Measurements from ENCODE around the gene CSNK2B. TPM values are rescaled to one million over a fixed set of nuclear protein-coding genes. Genes with fewer than 3 reads are reported as not detected.
A peak's percentile ranks its signal among the peaks of the same experiment; 100 is the strongest.

Gene CSNK2B
- total and polyA plus RNA-seq, 9 of the 15 experiments (the other 6 are each of a cell fraction or from before 2014, with no cell fraction given) = 120 to 1,126 (median 529) TPM

DNA sequence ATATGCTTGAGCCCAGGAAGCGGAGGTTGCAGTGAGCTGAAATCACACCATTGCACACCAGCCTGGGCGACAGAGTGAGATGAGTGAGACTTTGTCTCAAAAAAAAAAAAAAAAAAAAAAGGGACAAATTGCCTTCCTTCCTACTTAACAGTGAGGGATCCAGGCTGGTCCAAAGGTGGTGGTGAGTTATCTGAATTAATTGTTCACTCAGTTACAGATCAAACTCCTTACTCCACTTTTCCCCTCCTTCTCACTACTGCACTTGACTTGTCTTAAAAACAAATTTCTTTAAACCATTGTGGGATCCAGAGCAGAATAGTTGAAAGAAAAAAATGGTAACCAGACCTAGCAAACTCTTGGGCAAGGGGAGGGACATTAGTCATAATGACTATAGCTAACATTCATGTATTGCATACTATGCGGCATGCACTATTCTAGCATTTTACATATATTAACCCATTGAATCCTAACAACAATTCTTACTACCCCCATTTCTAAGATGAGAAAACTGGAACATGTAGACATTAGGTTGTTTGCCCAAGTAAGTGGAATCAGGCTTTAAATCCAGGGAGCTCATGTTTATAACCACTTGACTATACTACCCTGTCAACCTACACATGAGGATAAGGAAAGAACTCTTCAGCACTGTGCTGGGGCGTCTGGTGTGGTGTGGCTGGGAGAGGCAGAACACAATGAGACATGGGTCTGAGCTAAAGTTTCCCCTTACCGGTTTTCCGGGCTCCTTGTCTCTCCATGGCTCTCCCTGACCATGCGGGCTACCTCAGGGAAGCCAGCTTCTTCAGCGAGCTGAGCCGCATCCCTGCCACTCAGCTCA is 2.5 kb upstream of the CSNK2B start (continued):
- TF ChIP-seq, protein P1, sequence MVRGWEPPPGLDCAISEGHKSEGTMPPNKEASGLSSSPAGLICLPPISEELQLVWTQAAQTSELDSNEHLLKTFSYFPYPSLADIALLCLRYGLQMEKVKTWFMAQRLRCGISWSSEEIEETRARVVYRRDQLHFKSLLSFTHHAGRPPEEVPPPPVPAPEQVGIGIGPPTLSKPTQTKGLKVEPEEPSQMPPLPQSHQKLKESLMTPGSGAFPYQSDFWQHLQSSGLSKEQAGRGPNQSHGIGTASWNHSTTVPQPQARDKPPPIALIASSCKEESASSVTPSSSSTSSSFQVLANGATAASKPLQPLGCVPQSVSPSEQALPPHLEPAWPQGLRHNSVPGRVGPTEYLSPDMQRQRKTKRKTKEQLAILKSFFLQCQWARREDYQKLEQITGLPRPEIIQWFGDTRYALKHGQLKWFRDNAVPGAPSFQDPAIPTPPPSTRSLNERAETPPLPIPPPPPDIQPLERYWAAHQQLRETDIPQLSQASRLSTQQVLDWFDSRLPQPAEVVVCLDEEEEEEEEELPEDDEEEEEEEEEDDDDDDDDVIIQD (CRISPR knock-in tag; IDR thresholded peaks at IDR 0.05) = no peak
- TF ChIP-seq HSF4 (CRISPR knock-in tag; IDR thresholded peaks at IDR 0.05; ENCODE audit: borderline replicate concordance) (0 out of 2 replicates have a peak, but pooled peaks have one; percentile 9), ZNF134 (CRISPR knock-in tag; conservative IDR thresholded peaks at IDR 0.05) (no peak), TAL1 (IDR thresholded peaks at IDR 0.05) (no peak), PCBP2 (IDR thresholded peaks at IDR 0.05; ENCODE audit: low read depth, low read length, poor library complexity, severe bottlenecking) (no peak), BMI1 (IDR thresholded peaks at IDR 0.05; ENCODE audit: low read length) (no peak), CC2D1A (IDR thresholded peaks at IDR 0.05) (no peak), KAT7 (CRISPR knock-in tag; IDR thresholded peaks at IDR 0.05; ENCODE audit: borderline replicate concordance) (peak; percentile 94), NR2C1 (IDR thresholded peaks at IDR 0.05) (no peak), NR2C1 (tag; IDR thresholded peaks at IDR 0.05) (no peak), MCM7 (IDR thresholded peaks at IDR 0.05) (no peak), BRCA1 (IDR thresholded peaks at IDR 0.05) (no peak), BRCA1 (CRISPR knock-in tag; IDR thresholded peaks at IDR 0.05) (no peak)
- TF ChIP-seq, protein P2, sequence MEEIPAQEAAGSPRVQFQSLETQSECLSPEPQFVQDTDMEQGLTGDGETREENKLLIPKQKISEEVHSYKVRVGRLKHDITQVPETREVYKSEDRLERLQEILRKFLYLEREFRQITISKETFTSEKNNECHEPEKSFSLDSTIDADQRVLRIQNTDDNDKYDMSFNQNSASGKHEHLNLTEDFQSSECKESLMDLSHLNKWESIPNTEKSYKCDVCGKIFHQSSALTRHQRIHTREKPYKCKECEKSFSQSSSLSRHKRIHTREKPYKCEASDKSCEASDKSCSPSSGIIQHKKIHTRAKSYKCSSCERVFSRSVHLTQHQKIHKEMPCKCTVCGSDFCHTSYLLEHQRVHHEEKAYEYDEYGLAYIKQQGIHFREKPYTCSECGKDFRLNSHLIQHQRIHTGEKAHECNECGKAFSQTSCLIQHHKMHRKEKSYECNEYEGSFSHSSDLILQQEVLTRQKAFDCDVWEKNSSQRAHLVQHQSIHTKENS (CRISPR knock-in tag; IDR thresholded peaks at IDR 0.05) = no peak
- TF ChIP-seq, protein P3, sequence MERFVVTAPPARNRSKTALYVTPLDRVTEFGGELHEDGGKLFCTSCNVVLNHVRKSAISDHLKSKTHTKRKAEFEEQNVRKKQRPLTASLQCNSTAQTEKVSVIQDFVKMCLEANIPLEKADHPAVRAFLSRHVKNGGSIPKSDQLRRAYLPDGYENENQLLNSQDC (CRISPR knock-in tag; IDR thresholded peaks at IDR 0.05) = 0 out of 2 replicates have a peak, but pooled peaks have one; percentile 31
- TF ChIP-seq, protein P4, sequence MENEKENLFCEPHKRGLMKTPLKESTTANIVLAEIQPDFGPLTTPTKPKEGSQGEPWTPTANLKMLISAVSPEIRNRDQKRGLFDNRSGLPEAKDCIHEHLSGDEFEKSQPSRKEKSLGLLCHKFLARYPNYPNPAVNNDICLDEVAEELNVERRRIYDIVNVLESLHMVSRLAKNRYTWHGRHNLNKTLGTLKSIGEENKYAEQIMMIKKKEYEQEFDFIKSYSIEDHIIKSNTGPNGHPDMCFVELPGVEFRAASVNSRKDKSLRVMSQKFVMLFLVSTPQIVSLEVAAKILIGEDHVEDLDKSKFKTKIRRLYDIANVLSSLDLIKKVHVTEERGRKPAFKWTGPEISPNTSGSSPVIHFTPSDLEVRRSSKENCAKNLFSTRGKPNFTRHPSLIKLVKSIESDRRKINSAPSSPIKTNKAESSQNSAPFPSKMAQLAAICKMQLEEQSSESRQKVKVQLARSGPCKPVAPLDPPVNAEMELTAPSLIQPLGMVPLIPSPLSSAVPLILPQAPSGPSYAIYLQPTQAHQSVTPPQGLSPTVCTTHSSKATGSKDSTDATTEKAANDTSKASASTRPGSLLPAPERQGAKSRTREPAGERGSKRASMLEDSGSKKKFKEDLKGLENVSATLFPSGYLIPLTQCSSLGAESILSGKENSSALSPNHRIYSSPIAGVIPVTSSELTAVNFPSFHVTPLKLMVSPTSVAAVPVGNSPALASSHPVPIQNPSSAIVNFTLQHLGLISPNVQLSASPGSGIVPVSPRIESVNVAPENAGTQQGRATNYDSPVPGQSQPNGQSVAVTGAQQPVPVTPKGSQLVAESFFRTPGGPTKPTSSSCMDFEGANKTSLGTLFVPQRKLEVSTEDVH (IDR thresholded peaks at IDR 0.05; ENCODE audit: low read depth, partially characterized antibody) = no peak
- TF ChIP-seq, protein P5, sequence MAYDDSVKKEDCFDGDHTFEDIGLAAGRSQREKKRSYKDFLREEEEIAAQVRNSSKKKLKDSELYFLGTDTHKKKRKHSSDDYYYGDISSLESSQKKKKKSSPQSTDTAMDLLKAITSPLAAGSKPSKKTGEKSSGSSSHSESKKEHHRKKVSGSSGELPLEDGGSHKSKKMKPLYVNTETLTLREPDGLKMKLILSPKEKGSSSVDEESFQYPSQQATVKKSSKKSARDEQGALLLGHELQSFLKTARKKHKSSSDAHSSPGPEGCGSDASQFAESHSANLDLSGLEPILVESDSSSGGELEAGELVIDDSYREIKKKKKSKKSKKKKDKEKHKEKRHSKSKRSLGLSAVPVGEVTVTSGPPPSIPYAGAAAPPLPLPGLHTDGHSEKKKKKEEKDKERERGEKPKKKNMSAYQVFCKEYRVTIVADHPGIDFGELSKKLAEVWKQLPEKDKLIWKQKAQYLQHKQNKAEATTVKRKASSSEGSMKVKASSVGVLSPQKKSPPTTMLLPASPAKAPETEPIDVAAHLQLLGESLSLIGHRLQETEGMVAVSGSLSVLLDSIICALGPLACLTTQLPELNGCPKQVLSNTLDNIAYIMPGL (CRISPR knock-in tag; IDR thresholded peaks at IDR 0.05) = no peak
- TF ChIP-seq, protein P6, sequence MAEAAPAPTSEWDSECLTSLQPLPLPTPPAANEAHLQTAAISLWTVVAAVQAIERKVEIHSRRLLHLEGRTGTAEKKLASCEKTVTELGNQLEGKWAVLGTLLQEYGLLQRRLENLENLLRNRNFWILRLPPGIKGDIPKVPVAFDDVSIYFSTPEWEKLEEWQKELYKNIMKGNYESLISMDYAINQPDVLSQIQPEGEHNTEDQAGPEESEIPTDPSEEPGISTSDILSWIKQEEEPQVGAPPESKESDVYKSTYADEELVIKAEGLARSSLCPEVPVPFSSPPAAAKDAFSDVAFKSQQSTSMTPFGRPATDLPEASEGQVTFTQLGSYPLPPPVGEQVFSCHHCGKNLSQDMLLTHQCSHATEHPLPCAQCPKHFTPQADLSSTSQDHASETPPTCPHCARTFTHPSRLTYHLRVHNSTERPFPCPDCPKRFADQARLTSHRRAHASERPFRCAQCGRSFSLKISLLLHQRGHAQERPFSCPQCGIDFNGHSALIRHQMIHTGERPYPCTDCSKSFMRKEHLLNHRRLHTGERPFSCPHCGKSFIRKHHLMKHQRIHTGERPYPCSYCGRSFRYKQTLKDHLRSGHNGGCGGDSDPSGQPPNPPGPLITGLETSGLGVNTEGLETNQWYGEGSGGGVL (CRISPR knock-in tag; IDR thresholded peaks at IDR 0.05) = no peak
